Endothelial cell of hepatic sinusoid (primary cell): ENCODE results near the gene EVPL.

Experiments
- in situ Hi-C: cut with HindIII; loops from 2 replicates; pipeline ENCODE4 v1.10.0; 2017; ENCODE audit warnings: low sequenced_read_pairs

Gene EVPL

GRCh38 chr17:76048711-76049110, 21.6 kb upstream of the EVPL start:
- in situ Hi-C loops: loop anchor here (25.0 kb wide), 1 partner anchor 389 kb away; no protein-coding TSS in a partner anchor

GRCh38 chr17:76048025-76048605, 21.0 kb upstream of the EVPL start:
- in situ Hi-C loops: loop anchor here (25.0 kb wide), 1 partner anchor 389 kb away; no protein-coding TSS in a partner anchor

- in situ Hi-C loops: loop anchor here (25.0 kb wide), 1 partner anchor 391 kb away; no protein-coding TSS in a partner anchor
These were observed 19.0 kb upstream of the EVPL start for GRCh38 chr17:76046064-76046463.

GRCh38 chr17:76044475-76045007, 17.4 kb upstream of the EVPL start:
- in situ Hi-C loops: loop anchor here (25.0 kb wide), 1 partner anchor 393 kb away; no protein-coding TSS in a partner anchor

GRCh38 chr17:76042868-76043267, 15.8 kb upstream of the EVPL start:
- in situ Hi-C loops: loop anchor here (25.0 kb wide), 1 partner anchor 394 kb away; no protein-coding TSS in a partner anchor

GRCh38 chr17:76040376-76040775, 13.3 kb upstream of the EVPL start:
- in situ Hi-C loops: loop anchor here (25.0 kb wide), 1 partner anchor 397 kb away; no protein-coding TSS in a partner anchor

- in situ Hi-C loops: loop anchor here (25.0 kb wide), 1 partner anchor 398 kb away; no protein-coding TSS in a partner anchor
These were observed 12.0 kb upstream of the EVPL start for GRCh38 chr17:76039121-76039520.

- in situ Hi-C loops: loop anchor here (25.0 kb wide), 1 partner anchor 399 kb away; no protein-coding TSS in a partner anchor
These were observed 10.9 kb upstream of the EVPL start for GRCh38 chr17:76038050-76038449.

- in situ Hi-C loops: loop anchor here (25.0 kb wide), 1 partner anchor 401 kb away; no protein-coding TSS in a partner anchor
These were observed 9.6 kb upstream of the EVPL start for GRCh38 chr17:76036497-76037261.

GRCh38 chr17:76034428-76035350, 7.6 kb upstream of the EVPL start:
- in situ Hi-C loops: loop anchor here (25.0 kb wide), 1 partner anchor 403 kb away; no protein-coding TSS in a partner anchor

GRCh38 chr17:76033139-76033538, 6.0 kb upstream of the EVPL start:
- in situ Hi-C loops: loop anchor here (25.0 kb wide), 1 partner anchor 404 kb away; no protein-coding TSS in a partner anchor

GRCh38 chr17:76032780-76033108, 5.6 kb upstream of the EVPL start:
- in situ Hi-C loops: loop anchor here (25.0 kb wide), 1 partner anchor 405 kb away; no protein-coding TSS in a partner anchor

- in situ Hi-C loops: loop anchor here (25.0 kb wide), 1 partner anchor 405 kb away; no protein-coding TSS in a partner anchor
These were observed 5.1 kb upstream of the EVPL start for GRCh38 chr17:76032073-76032779.

- in situ Hi-C loops: loop anchor here (25.0 kb wide), 1 partner anchor 411 kb away; no protein-coding TSS in a partner anchor
These were observed 370 bp downstream of the EVPL start for GRCh38 chr17:76026714-76027158.

- in situ Hi-C loops: loop anchor here (25.0 kb wide), 1 partner anchor 412 kb away; no protein-coding TSS in a partner anchor
These were observed 1.8 kb downstream of the EVPL start for GRCh38 chr17:76025294-76025693.

- in situ Hi-C loops: no loop called here
These were observed 2.8 kb downstream of the EVPL start for GRCh38 chr17:76024353-76024752.

GRCh38 chr17:76023900-76024237, 3.2 kb downstream of the EVPL start:
- in situ Hi-C loops: no loop called here

- in situ Hi-C loops: no loop called here
These were observed 3.9 kb downstream of the EVPL start for GRCh38 chr17:76022973-76023899.

- in situ Hi-C loops: no loop called here
These were observed 4.8 kb downstream of the EVPL start for GRCh38 chr17:76022285-76022684.
